Mononuclear cell (primary cell): Measurements from ENCODE around the gene GOLGA6L1. TPM values are rescaled to one million over a fixed set of nuclear protein-coding genes. Genes with fewer than 3 reads are reported as not detected.

Experiments used
- total RNA-seq: library from RNA; depleted of rRNA; stranded (reverse); fragments of >200 nt; gene quantifications from one replicate; pipeline ENCODE4 v1.2.3, GENCODE V29; 2012

GOLGA6L1 gene
- total RNA-seq, 1 donor, result not detected

Other genes starting within 250 kb of the GOLGA6L1 start
- gene CYFIP1, start 156.5 kb downstream of the GOLGA6L1 start, total RNA-seq, result 12.9 TPM
- gene TUBGCP5, start 97.3 kb downstream of the GOLGA6L1 start, total RNA-seq, result 37.5 TPM
- not detected for gene GOLGA6L26, start 197.4 kb upstream of the GOLGA6L1 start, total RNA-seq
- gene GOLGA8S, start 217.9 kb upstream of the GOLGA6L1 start, total RNA-seq, result 0.10 TPM